Measurements from ENCODE around the gene MYH6. TPM values are rescaled to one million over a fixed set of nuclear protein-coding genes. Genes with fewer than 3 reads are reported as not detected.
"Not testable (repeated sequence)": the region's sequence is repeated elsewhere in the genome, so short reads cannot be mapped to it uniquely, and the experiment has no call there.

Gene MYH6
- total and polyA plus RNA-seq, 2 of the 13 experiments (the other 11 are each of a cell fraction or from before 2014, with no cell fraction given): 0.01 TPM; not detected in 1

DNA sequence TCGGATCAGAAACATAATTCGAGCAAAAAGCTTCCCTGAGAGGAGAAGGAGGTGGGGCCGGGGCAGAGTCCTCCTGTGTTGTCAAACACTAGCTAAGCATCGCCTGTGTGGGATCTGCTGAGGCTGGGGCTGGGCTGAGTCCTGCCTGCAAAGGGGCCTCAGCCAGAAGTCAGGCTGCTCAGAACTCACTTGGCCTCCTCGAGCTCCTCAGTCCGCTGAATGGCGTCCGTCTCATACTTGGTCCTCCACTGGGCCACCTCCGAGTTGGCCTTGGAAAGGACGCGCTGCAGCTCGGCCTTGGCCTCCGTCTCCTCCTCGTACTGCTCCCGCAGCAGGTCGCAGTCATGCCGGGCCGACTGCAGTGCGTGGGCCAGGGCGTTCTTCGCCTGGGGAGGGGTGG, 9.9 kb upstream of the MYH6 start (continued):
- TF ChIP-seq, protein P1, sequence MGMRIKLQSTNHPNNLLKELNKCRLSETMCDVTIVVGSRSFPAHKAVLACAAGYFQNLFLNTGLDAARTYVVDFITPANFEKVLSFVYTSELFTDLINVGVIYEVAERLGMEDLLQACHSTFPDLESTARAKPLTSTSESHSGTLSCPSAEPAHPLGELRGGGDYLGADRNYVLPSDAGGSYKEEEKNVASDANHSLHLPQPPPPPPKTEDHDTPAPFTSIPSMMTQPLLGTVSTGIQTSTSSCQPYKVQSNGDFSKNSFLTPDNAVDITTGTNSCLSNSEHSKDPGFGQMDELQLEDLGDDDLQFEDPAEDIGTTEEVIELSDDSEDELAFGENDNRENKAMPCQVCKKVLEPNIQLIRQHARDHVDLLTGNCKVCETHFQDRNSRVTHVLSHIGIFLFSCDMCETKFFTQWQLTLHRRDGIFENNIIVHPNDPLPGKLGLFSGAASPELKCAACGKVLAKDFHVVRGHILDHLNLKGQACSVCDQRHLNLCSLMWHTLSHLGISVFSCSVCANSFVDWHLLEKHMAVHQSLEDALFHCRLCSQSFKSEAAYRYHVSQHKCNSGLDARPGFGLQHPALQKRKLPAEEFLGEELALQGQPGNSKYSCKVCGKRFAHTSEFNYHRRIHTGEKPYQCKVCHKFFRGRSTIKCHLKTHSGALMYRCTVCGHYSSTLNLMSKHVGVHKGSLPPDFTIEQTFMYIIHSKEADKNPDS (CRISPR knock-in tag; IDR thresholded peaks at IDR 0.05): no peak
- TF ChIP-seq KMT2B (CRISPR knock-in tag; IDR thresholded peaks at IDR 0.05): no peak

DNA sequence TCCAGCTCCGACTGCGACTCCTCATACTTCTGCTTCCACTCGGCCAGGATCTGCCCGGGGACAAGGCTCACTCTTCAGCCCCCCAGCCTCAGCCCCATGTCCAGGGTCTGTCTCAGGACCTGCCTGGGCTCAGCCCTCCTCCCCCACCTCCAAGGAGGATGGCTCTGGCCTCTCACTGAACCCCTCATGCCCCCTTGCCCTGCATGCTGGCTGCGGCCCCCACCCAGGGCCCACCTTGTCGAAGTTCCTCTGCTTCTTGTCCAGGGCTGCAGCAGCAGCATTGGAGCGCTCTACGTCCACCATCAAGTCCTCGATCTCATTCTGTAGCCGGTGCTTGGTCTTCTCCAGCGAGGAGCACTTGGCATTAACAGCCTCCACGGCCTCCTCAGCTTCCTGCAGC, 9.2 kb upstream of the MYH6 start:
- H3K4me3 ChIP-seq (replicated peaks in 1 of 3; ENCODE audit: insufficient read depth in 1 of 3, low read depth in 2 of 3, low read length in 3 of 3); H2AFZ ChIP-seq (ENCODE audit: low read length); POLR2A ChIA-PET; H3K27ac ChIP-seq (ENCODE audit: extremely low read length, insufficient read depth, low read length); in situ Hi-C loops (cut with HindIII; ENCODE audit: extremely low pct_ligation_motif_present, low pct_unique_long_range_greater_than_20kb); H3K9ac ChIP-seq (ENCODE audit: insufficient read depth, low read depth, low read length); H3K9me3 ChIP-seq (ENCODE audit: low read length); intact Hi-C loops (cut with micrococcal nuclease; ENCODE audit: unreplicated experiment); H3K79me2 ChIP-seq (ENCODE audit: insufficient read depth, low read length); H3K4me2 ChIP-seq (ENCODE audit: low read depth, low read length); ATAC-seq; H3K36me3 ChIP-seq (replicated peaks in 1 of 2; ENCODE audit: control insufficient read depth in 1 of 2, insufficient read depth in 2 of 2, low read length in 2 of 2); H4K20me1 ChIP-seq (ENCODE audit: insufficient read depth, low read length); H3K4me1 ChIP-seq (ENCODE audit: insufficient read depth, low read length); CTCF ChIA-PET (ENCODE audit: low intra/inter-chr PET ratio, low total read pairs); FAIRE-seq; BruUV-seq (replicated peaks); DNase-seq (ENCODE audit: low spot score); TF ChIP-seq FOXA1 (CRISPR knock-in tag; IDR thresholded peaks at IDR 0.05): not testable (repeated sequence)
- 0 out of 2 replicates have a peak, but pooled peaks have one; percentile 14 for TF ChIP-seq ZNF225 (CRISPR knock-in tag; IDR thresholded peaks at IDR 0.05)
- 0 out of 2 replicates have a peak, but pooled peaks have one; percentile 8 for TF ChIP-seq FOXA1 (IDR thresholded peaks at IDR 0.05)
- peaks cover 31 to 93% of the 10 kb centered on the region in 2 experiments for H3K27me3 ChIP-seq (ENCODE audit: control insufficient read depth in 1 of 2, insufficient read depth in 2 of 2, low read length in 2 of 2)
- 41% methylated on average over 12 of the region's 12 CpGs for WGBS (ENCODE audit: low lambda C conversion rate)

DNA sequence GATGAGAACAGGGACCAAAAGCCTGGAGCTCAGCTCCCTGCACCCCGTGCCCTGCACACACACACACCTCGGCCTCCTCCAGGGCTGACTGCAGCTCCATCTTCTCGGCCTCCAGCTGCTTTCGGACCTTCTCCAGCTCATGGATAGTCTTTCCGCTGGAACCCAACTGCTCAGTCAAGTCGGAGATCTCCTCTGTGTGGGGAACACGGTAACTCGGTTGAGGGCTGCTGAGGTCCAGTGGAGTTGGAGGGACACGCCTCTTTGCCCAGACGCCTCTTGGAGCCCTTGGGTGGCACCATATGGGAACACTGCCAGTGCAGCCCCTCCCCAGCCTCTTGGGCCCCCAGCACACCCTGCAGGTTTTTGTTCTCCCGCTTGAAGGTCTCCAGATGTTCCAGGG, 8.7 kb upstream of the MYH6 start:
- intact Hi-C loops (cut with micrococcal nuclease; ENCODE audit: unreplicated experiment) (no loop called here), in situ Hi-C loops (cut with HindIII; ENCODE audit: extremely low pct_ligation_motif_present, low pct_unique_long_range_greater_than_20kb) (no loop called here)
- ATAC-seq: no peak
- Histone ChIP-seq H3K79me2 (ENCODE audit: insufficient read depth, low read length) (no peaks in the 10 kb centered on the region), H2AFZ (ENCODE audit: low read length) (no peak overlapping the region), H3K9me3 (ENCODE audit: low read length) (no peaks in the 10 kb centered on the region), H3K27me3 (ENCODE audit: control insufficient read depth in 1 of 2, insufficient read depth in 2 of 2, low read length in 2 of 2) (peaks cover 35 to 93% of the 10 kb centered on the region in 2 experiments), H3K27ac (ENCODE audit: extremely low read length, insufficient read depth, low read length) (no peak overlapping the region), H3K4me2 (ENCODE audit: low read depth, low read length) (no peak overlapping the region), H4K20me1 (ENCODE audit: insufficient read depth, low read length) (no peaks in the 10 kb centered on the region), H3K4me3 (replicated peaks in 1 of 3; ENCODE audit: insufficient read depth in 1 of 3, low read depth in 2 of 3, low read length in 3 of 3) (no peak overlapping the region), H3K9ac (ENCODE audit: insufficient read depth, low read depth, low read length) (no peak overlapping the region), H3K36me3 (replicated peaks in 1 of 2; ENCODE audit: control insufficient read depth in 1 of 2, insufficient read depth in 2 of 2, low read length in 2 of 2) (no peaks in the 10 kb centered on the region), H3K4me1 (ENCODE audit: insufficient read depth, low read length) (no peaks in the 10 kb centered on the region)
- ChIA-PET POLR2A (no interaction called here), CTCF (ENCODE audit: low intra/inter-chr PET ratio, low total read pairs) (no interaction called here)
- 37% methylated on average over 11 of the region's 11 CpGs for WGBS (ENCODE audit: low lambda C conversion rate)
- no TSS peak for BruUV-seq (replicated peaks)
- FAIRE-seq: no peak
- no peak for DNase-seq (ENCODE audit: low spot score)
- TF ChIP-seq NBN (conservative IDR thresholded peaks at IDR 0.05): no peak
- TF ChIP-seq PAWR (CRISPR knock-in tag; IDR thresholded peaks at IDR 0.05; ENCODE audit: borderline replicate concordance): no peak
- TF ChIP-seq, protein P2, sequence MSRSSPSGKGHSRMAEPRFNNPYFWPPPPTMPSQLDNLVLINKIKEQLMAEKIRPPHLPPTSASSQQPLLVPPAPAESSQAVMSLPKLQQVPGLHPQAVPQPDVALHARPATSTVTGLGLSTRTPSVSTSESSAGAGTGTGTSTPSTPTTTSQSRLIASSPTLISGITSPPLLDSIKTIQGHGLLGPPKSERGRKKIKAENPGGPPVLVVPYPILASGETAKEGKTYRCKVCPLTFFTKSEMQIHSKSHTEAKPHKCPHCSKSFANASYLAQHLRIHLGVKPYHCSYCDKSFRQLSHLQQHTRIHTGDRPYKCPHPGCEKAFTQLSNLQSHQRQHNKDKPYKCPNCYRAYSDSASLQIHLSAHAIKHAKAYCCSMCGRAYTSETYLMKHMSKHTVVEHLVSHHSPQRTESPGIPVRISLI (CRISPR knock-in tag; IDR thresholded peaks at IDR 0.05; ENCODE audit: borderline replicate concordance): no peak
- TF ChIP-seq SMARCC2 (IDR thresholded peaks at IDR 0.05): no peak
- TF ChIP-seq KLF16 (CRISPR knock-in tag; IDR thresholded peaks at IDR 0.05): no peak
- TF ChIP-seq, protein P3, sequence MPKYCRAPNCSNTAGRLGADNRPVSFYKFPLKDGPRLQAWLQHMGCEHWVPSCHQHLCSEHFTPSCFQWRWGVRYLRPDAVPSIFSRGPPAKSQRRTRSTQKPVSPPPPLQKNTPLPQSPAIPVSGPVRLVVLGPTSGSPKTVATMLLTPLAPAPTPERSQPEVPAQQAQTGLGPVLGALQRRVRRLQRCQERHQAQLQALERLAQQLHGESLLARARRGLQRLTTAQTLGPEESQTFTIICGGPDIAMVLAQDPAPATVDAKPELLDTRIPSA (CRISPR knock-in tag; IDR thresholded peaks at IDR 0.05; ENCODE audit: borderline replicate concordance): no peak
- no peak for TF ChIP-seq RARA (CRISPR knock-in tag; IDR thresholded peaks at IDR 0.05)
- TF ChIP-seq TBL1XR1 (IDR thresholded peaks at IDR 0.05; ENCODE audit: borderline replicate concordance, low read length, partially characterized antibody): no peak
